GM21786 (cell line): ENCODE results near the gene COPZ2.
"Not testable (repeated sequence)": the region's sequence is repeated elsewhere in the genome, so short reads cannot be mapped to it uniquely, and the experiment has no call there.

Source experiments
- ATAC-seq: cut with Tn5 transposase; IDR thresholded peaks from one replicate; pipeline ENCODE4 v1.9.1; 2021; ENCODE audit not compliant: unreplicated experiment

COPZ2 gene

GRCh38 chr17:47988445-47988844, 49.2 kb downstream of the COPZ2 start:
- not testable (repeated sequence) for ATAC-seq

GRCh38 chr17:47987240-47987835, 50.3 kb downstream of the COPZ2 start:
- ATAC-seq, result no peak

- ATAC-seq, result no peak
Observed at GRCh38 chr17:47986520-47986919, 51.1 kb downstream of the COPZ2 start.

GRCh38 chr17:47983492-47984223, 53.9 kb downstream of the COPZ2 start:
- ATAC-seq, result no peak

- ATAC-seq, result no peak
Observed at GRCh38 chr17:47982645-47983390, 54.8 kb downstream of the COPZ2 start.

- ATAC-seq, result no peak
Observed at GRCh38 chr17:47982091-47982617, 55.4 kb downstream of the COPZ2 start.

- ATAC-seq, result no peak
Observed at GRCh38 chr17:47981462-47981861, 56.1 kb downstream of the COPZ2 start.

GRCh38 chr17:47980541-47980940, 57.1 kb downstream of the COPZ2 start:
- ATAC-seq, result no peak

GRCh38 chr17:47978324-47978723, 59.3 kb downstream of the COPZ2 start:
- ATAC-seq, result no peak
